Stimulated activated naive B cell treated with anti-CD40 and anti-IgM and Interleukin-4, amounts not matched to agents 10 μg/mL and 1 μg/mL and 100 μg/mL, for 72 hours (primary cell): ENCODE measurements around the gene RNF2.

Experiments used
- ATAC-seq, 2 donors: fragments of 150-1000 bp; cut with Tn5 transposase; replicated peaks; 2 replicates each; pipeline ENCODE4 v1.10.0; 2021; ENCODE audit warnings: moderate library complexity in 1 of 2
- DNase-seq: peaks from one replicate; pipeline ENCODE4 v3.0.0; 2021
- H3K27ac Mint-ChIP-seq: one replicate; pipeline ENCODE4 v1.8.0; 2022; ENCODE audit warnings: mild to moderate bottlenecking, mixed read lengths
- H3K27me3 Mint-ChIP-seq, 2 donors: one replicate each; pipeline ENCODE4 v1.8.0; 2022; ENCODE audit warnings: mixed read lengths in 2 of 2
- H3K36me3 Mint-ChIP-seq, 2 donors: one replicate each; pipeline ENCODE4 v1.8.0; 2022; ENCODE audit warnings: mixed read lengths in 2 of 2, mild to moderate bottlenecking in 1 of 2
- H3K4me1 Mint-ChIP-seq, 2 donors: one replicate each; pipeline ENCODE4 v1.8.0; 2022; ENCODE audit warnings: mixed read lengths in 2 of 2, mild to moderate bottlenecking in 1 of 2
- H3K4me3 Mint-ChIP-seq, 2 donors: one replicate each; pipeline ENCODE4 v1.8.0; 2022; ENCODE audit warnings: mild to moderate bottlenecking in 2 of 2, mixed read lengths in 2 of 2, moderate library complexity in 1 of 2
- H3K9me3 Mint-ChIP-seq, 2 donors: one replicate each; pipeline ENCODE4 v1.8.0; 2022; ENCODE audit warnings: mixed read lengths in 2 of 2, mild to moderate bottlenecking in 1 of 2

RNF2 gene

GRCh38 chr1:185091480-185091879 is 46.1 kb downstream of the RNF2 start:
- H3K9me3 Mint-ChIP-seq = no peaks in the 10 kb centered on the region
- DNase-seq (no peak), ATAC-seq (no peak)
- no peak overlapping the region for H3K4me3 Mint-ChIP-seq
- peaks cover 17 to 52% of the 10 kb centered on the region in 2 donors for H3K36me3 Mint-ChIP-seq
- H3K27me3 Mint-ChIP-seq = no peaks in the 10 kb centered on the region
- peaks cover 0 to 1% of the 10 kb centered on the region in 2 donors for H3K4me1 Mint-ChIP-seq
- no peak overlapping the region for H3K27ac Mint-ChIP-seq

GRCh38 chr1:185094761-185095160 is 49.4 kb downstream of the RNF2 start:
- Mint-ChIP-seq H3K4me1 (no peaks in the 10 kb centered on the region), H3K36me3 (peaks cover 26 to 47% of the 10 kb centered on the region in 2 donors), H3K4me3 (no peak overlapping the region), H3K9me3 (no peaks in the 10 kb centered on the region), H3K27me3 (no peaks in the 10 kb centered on the region), H3K27ac (no peak overlapping the region)
- ATAC-seq (no peak), DNase-seq (no peak)

DNA sequence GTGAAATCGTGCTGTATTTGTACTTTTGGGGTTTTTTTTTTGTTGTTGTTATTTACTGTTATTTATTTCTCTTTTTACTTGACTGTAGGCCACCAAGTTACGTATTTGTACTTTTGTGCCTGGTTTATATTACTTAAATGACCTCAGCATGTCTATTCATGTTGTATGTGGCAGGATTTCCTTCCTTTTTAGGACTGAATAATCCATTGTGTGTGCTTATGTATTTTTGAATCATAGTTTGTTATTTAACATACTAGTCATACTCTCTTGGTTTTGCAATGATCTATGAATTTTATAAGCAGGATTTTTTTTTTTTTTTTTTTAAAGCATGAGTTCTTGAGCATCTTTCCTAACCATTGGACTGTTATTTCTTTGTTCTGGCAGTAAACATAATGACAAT is 51.2 kb downstream of the RNF2 start:
- DNase-seq (no peak), ATAC-seq (no peak)
- no peak overlapping the region for H3K4me3 Mint-ChIP-seq

GRCh38 chr1:185104083-185104482 is 58.7 kb downstream of the RNF2 start:
- DNase-seq = no peak
- H3K4me3 Mint-ChIP-seq = no peak overlapping the region
- ATAC-seq = no peak
- no peak overlapping the region for H3K27ac Mint-ChIP-seq
- peaks cover 11 to 13% of the 10 kb centered on the region in 2 donors for H3K9me3 Mint-ChIP-seq
- H3K36me3 Mint-ChIP-seq = peaks cover 39 to 63% of the 10 kb centered on the region in 2 donors
- no peaks in the 10 kb centered on the region for H3K4me1 Mint-ChIP-seq
- H3K27me3 Mint-ChIP-seq = no peaks in the 10 kb centered on the region

More for the DNA sequence above, 51.2 kb downstream of the RNF2 start:
- no peaks in the 10 kb centered on the region for H3K9me3 Mint-ChIP-seq
- H3K36me3 Mint-ChIP-seq = peaks cover 30 to 59% of the 10 kb centered on the region in 2 donors
- H3K4me1 Mint-ChIP-seq = no peaks in the 10 kb centered on the region
- no peak overlapping the region for H3K27ac Mint-ChIP-seq
- no peaks in the 10 kb centered on the region for H3K27me3 Mint-ChIP-seq

GRCh38 chr1:185105121-185105520 is 59.8 kb downstream of the RNF2 start:
- Mint-ChIP-seq H3K9me3 (peaks cover 18 to 19% of the 10 kb centered on the region in 2 donors), H3K4me3 (no peak overlapping the region), H3K27ac (no peak overlapping the region), H3K36me3 (peaks cover 42 to 58% of the 10 kb centered on the region in 2 donors), H3K27me3 (no peaks in the 10 kb centered on the region), H3K4me1 (no peaks in the 10 kb centered on the region)
- no peak for ATAC-seq
- DNase-seq = no peak

GRCh38 chr1:185108321-185108720 is 63.0 kb downstream of the RNF2 start:
- Mint-ChIP-seq H3K27me3 (no peaks in the 10 kb centered on the region), H3K4me1 (no peaks in the 10 kb centered on the region), H3K4me3 (no peak overlapping the region), H3K9me3 (peaks cover 21 to 22% of the 10 kb centered on the region in 2 donors), H3K27ac (no peak overlapping the region), H3K36me3 (peaks cover 32 to 37% of the 10 kb centered on the region in 2 donors)
- ATAC-seq (no peak), DNase-seq (no peak)

DNA sequence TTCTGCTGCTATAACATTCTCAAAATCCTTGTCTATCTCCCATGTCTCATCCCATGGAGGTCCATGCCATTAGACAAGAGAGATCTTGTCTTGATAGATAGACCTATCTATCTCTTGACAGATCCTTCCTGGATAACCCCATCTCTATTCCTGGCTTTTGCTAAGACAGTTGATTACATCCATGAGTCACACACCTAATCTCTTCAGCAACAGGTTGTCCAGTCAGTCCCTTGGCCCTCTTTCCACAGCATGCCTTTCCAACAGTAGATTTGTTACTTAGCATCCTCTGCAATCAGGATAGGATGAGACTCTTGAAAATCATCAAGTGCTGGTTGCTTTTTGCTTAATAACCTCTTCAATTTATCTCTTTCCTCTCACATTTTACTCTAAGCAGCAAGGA is 64.8 kb downstream of the RNF2 start:
- Mint-ChIP-seq H3K27me3 (no peaks in the 10 kb centered on the region), H3K4me1 (no peaks in the 10 kb centered on the region), H3K27ac (no peak overlapping the region), H3K9me3 (peaks cover 21 to 22% of the 10 kb centered on the region in 2 donors), H3K4me3 (no peak overlapping the region), H3K36me3 (peaks cover 21 to 28% of the 10 kb centered on the region in 2 donors)
- DNase-seq = no peak
- no peak for ATAC-seq

DNA sequence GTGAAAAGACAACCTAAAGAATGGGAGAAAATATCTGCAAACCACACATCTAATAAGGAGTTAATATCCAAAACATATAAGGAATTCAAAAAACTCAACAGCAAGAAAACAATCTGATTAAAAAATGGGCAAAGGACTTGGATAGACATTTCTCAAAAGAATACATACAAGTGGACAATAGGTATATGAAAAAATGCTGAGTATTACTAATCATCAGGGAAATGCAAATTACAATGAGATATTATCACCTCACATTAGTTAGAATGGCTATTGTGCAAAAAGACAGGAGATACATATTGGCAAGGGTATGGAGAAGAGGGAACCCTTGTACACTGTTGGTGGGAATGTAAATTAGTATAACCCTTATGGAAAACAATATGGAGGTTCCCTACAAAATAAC is 66.5 kb downstream of the RNF2 start:
- no peak for ATAC-seq
- Mint-ChIP-seq H3K27ac (no peak overlapping the region), H3K36me3 (peaks cover 23% of the 10 kb centered on the region in 2 donors), H3K27me3 (no peaks in the 10 kb centered on the region), H3K4me3 (no peak overlapping the region), H3K9me3 (peaks cover 16% of the 10 kb centered on the region in 2 donors), H3K4me1 (no peaks in the 10 kb centered on the region)
- no peak for DNase-seq

DNA sequence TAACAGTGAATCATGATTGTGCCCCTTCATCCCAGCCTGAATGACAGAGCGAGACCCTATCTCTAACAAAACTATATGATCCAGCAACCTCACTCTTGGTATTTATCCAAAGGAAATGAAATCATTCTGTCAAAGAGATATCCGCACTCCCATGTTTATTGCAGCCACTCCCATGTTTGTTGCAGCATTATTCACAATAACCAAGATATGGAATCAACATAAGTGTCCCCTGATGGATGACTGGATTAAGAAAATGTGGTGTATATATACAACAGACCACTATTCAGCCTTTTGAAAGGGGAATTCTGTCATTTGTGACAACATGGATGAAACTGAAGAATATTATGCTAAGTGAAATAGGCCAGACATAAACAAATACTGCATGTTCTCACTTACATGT is 67.0 kb downstream of the RNF2 start:
- Mint-ChIP-seq H3K4me3 (no peak overlapping the region), H3K9me3 (peaks cover 16% of the 10 kb centered on the region in 2 donors), H3K27ac (peak overlapping the region; percentile 48), H3K36me3 (peaks cover 27 to 28% of the 10 kb centered on the region in 2 donors), H3K4me1 (no peaks in the 10 kb centered on the region), H3K27me3 (no peaks in the 10 kb centered on the region)
- ATAC-seq (no peak), DNase-seq (no peak)

GRCh38 chr1:185129708-185130107 is 84.3 kb downstream of the RNF2 start:
- no peaks in the 10 kb centered on the region for H3K4me1 Mint-ChIP-seq
- H3K27ac Mint-ChIP-seq = no peak overlapping the region
- H3K27me3 Mint-ChIP-seq = no peaks in the 10 kb centered on the region
- ATAC-seq = no peak
- DNase-seq = no peak
- no peak overlapping the region for H3K4me3 Mint-ChIP-seq
- peaks cover 38 to 53% of the 10 kb centered on the region in 2 donors for H3K36me3 Mint-ChIP-seq
- H3K9me3 Mint-ChIP-seq = peaks cover 4 to 5% of the 10 kb centered on the region in 2 donors

DNA sequence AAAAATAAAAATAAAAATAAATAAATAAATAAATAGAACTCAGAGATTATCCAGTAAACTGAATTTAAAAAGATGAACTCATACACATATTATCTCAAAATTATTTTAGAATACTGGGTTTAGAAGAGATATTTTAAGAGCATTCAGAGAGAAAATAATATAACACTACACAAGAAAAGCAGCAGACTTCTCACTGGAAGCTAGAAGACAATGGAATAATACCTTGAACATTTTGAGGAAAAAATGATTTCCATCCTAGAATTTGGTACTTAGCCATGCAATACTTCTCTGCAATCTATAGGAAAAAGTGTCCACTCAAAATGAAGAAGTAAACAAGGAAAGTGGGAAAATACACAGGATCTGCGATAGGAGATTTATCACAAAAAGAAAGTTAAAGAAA is 87.2 kb downstream of the RNF2 start:
- Mint-ChIP-seq H3K4me1 (no peaks in the 10 kb centered on the region), H3K36me3 (peaks cover 39 to 55% of the 10 kb centered on the region in 2 donors), H3K27ac (no peak overlapping the region), H3K27me3 (no peaks in the 10 kb centered on the region), H3K9me3 (peaks cover 4 to 5% of the 10 kb centered on the region in 2 donors), H3K4me3 (no peak overlapping the region)
- no peak for DNase-seq
- no peak for ATAC-seq

DNA sequence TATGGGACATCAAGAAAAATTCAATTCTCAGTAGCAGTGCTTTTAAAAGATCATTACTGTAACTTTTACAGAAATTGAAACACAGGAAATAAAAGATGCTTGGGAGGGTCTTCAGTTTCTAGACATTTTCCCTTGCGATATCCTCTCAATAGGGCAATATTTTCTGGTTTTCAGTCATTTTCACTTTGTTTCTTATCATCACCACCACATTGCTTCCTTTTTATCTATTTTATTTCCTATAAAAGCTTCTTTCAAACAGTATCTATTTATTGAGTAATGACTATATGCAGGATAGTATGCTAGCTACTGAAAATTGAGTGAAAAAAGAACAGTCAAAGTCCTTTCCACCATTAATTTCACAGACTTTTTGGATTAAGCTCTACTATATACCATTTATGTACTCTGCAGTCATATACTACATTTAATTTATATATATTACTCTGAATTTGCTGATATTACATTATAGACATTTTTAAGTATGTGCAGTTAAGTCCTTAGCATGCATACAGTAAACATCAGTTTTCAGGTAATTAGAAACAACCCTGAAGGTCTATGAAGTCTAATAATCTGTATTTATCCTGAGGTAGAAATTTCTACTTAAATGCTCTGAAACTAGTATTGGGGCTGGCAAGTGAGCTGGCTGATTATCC is 92.7 kb downstream of the RNF2 start:
- H3K27me3 Mint-ChIP-seq = no peaks in the 10 kb centered on the region
- no peak overlapping the region for H3K27ac Mint-ChIP-seq
- H3K4me3 Mint-ChIP-seq = no peak overlapping the region
- DNase-seq = no peak
- H3K4me1 Mint-ChIP-seq = no peaks in the 10 kb centered on the region
- H3K36me3 Mint-ChIP-seq = peaks cover 41 to 45% of the 10 kb centered on the region in 2 donors
- no peak for ATAC-seq
- H3K9me3 Mint-ChIP-seq = no peaks in the 10 kb centered on the region

DNA sequence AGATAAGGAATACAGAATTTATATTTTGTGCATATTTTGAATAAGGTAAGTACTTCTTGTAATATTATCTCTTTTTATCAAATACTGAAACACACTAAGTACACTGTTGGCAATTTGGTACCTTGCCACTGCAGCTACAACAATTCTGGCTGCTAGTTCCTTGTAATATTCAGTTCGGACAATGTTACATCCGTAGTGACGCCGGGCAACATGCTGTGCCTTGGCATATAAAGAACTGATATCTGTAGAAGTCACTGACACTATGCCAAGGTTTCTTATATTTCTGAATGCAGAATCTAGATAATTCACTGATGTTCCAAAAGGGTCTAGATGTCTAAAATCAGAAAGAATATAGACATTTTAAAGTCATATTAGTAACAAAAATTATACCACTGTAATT is 93.9 kb downstream of the RNF2 start:
- peaks cover 34 to 35% of the 10 kb centered on the region in 2 donors for H3K36me3 Mint-ChIP-seq
- no peak for DNase-seq
- H3K27me3 Mint-ChIP-seq = no peaks in the 10 kb centered on the region
- H3K4me1 Mint-ChIP-seq = no peaks in the 10 kb centered on the region
- ATAC-seq = no peak
- H3K27ac Mint-ChIP-seq = no peak overlapping the region
- no peaks in the 10 kb centered on the region for H3K9me3 Mint-ChIP-seq
- H3K4me3 Mint-ChIP-seq = no peak overlapping the region

GRCh38 chr1:185144233-185144632 is 98.9 kb downstream of the RNF2 start:
- ATAC-seq (no peak), DNase-seq (no peak)
- H3K4me3 Mint-ChIP-seq = no peak overlapping the region
- H3K27me3 Mint-ChIP-seq = no peaks in the 10 kb centered on the region
- no peak overlapping the region for H3K27ac Mint-ChIP-seq
- peaks cover 33 to 37% of the 10 kb centered on the region in 2 donors for H3K36me3 Mint-ChIP-seq
- no peaks in the 10 kb centered on the region for H3K9me3 Mint-ChIP-seq
- peaks cover 3 to 6% of the 10 kb centered on the region in 2 donors for H3K4me1 Mint-ChIP-seq

DNA sequence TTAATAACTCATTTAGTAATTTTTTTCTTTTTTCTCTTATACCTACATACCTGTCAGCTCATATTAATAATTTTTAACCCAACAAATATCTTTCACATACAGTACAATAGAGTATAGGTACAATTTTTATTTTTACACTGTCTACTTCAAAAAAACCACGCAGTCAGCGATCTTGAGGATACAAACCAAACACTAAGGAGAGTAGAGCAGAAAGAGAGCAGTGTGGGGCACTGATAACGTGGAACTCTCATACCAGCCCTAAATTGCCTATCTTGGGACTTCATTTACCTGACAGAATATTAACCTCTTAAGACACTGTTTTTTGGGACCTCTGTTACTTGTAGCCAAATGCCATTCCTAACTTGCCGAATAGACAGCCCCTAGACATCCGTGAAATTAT is 105.9 kb downstream of the RNF2 start:
- DNase-seq = no peak
- no peak overlapping the region for H3K4me3 Mint-ChIP-seq
- H3K4me1 Mint-ChIP-seq = peaks cover 23 to 25% of the 10 kb centered on the region in 2 donors
- ATAC-seq = no peak
- H3K9me3 Mint-ChIP-seq = no peaks in the 10 kb centered on the region
- H3K27me3 Mint-ChIP-seq = no peaks in the 10 kb centered on the region
- H3K36me3 Mint-ChIP-seq = peaks cover 20 to 28% of the 10 kb centered on the region in 2 donors
- no peak overlapping the region for H3K27ac Mint-ChIP-seq
